ENCODE data around the gene CPXM1.

CPXM1 gene

DNA sequence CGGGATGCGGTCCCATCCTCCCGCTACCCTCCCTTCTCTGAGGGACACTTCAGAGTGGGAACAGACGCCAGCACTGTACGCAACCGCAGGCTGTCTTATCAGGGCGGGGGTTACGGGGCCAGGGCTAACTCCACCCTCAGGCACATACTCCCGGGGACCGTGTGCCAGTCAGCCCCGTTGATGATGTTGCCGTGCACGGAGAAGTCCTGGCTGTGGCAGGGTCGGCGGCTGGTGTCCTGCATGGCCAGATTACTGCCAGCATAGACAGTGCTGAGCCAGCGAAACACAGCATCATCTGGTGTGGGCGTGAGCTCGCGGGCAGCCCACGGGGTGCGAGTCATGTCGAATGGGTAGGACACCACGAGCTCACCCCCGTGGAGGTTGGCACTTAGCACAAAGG is 5.0 kb downstream of the CPXM1 start:
- TF ChIP-seq CTCF (IDR thresholded peaks at IDR 0.05; ENCODE audit: insufficient read depth, low read length, poor library complexity, severe bottlenecking) (no peak), EZH2phosphoT487 (conservative IDR thresholded peaks at IDR 0.05; ENCODE audit: low read length) (no peak)
- Histone ChIP-seq H2AFZ (ENCODE audit: low read depth, low read length, severe bottlenecking) (no peak overlapping the region), H3K9ac (ENCODE audit: low read length) (no peak overlapping the region), H3K36me3 (ENCODE audit: low read length) (no peaks in the 10 kb centered on the region), H3K4me3 (ENCODE audit: insufficient read depth, low read length, poor library complexity, severe bottlenecking) (no peak overlapping the region), H3K27ac (ENCODE audit: low read depth, low read length) (no peak overlapping the region), H3K27me3 (ENCODE audit: low read length) (no peaks in the 10 kb centered on the region), H3F3A (ENCODE audit: insufficient read depth) (no peaks in the 10 kb centered on the region), H3K9me2 (replicated peaks; ENCODE audit: insufficient read depth, low read length) (no peaks in the 10 kb centered on the region), H3K9me3 (ENCODE audit: insufficient read depth, low read length) (no peaks in the 10 kb centered on the region), H3K79me2 (ENCODE audit: insufficient read depth, low read length) (no peaks in the 10 kb centered on the region), H4K20me1 (ENCODE audit: low read depth, low read length) (no peaks in the 10 kb centered on the region), H3K4me2 (ENCODE audit: low read depth, low read length, poor library complexity, severe bottlenecking) (no peak overlapping the region)

- H3K9ac ChIP-seq (ENCODE audit: low read length): no peak overlapping the region
- no peaks in the 10 kb centered on the region for H3K9me3 ChIP-seq (ENCODE audit: insufficient read depth, low read length)
- no peak for TF ChIP-seq CTCF (IDR thresholded peaks at IDR 0.05; ENCODE audit: insufficient read depth, low read length, poor library complexity, severe bottlenecking)
- no peak for TF ChIP-seq EZH2phosphoT487 (conservative IDR thresholded peaks at IDR 0.05; ENCODE audit: low read length)
- no peaks in the 10 kb centered on the region for H3K36me3 ChIP-seq (ENCODE audit: low read length)
- H3K27ac ChIP-seq (ENCODE audit: low read depth, low read length): no peak overlapping the region
- H3K27me3 ChIP-seq (ENCODE audit: low read length): no peaks in the 10 kb centered on the region
- no peaks in the 10 kb centered on the region for H3K79me2 ChIP-seq (ENCODE audit: insufficient read depth, low read length)
- no peaks in the 10 kb centered on the region for H4K20me1 ChIP-seq (ENCODE audit: low read depth, low read length)
- H3K9me2 ChIP-seq (replicated peaks; ENCODE audit: insufficient read depth, low read length): no peaks in the 10 kb centered on the region
- H3K4me2 ChIP-seq (ENCODE audit: low read depth, low read length, poor library complexity, severe bottlenecking): no peak overlapping the region
- no peak overlapping the region for H2AFZ ChIP-seq (ENCODE audit: low read depth, low read length, severe bottlenecking)
- H3K4me3 ChIP-seq (ENCODE audit: insufficient read depth, low read length, poor library complexity, severe bottlenecking): no peak overlapping the region
- no peaks in the 10 kb centered on the region for H3F3A ChIP-seq (ENCODE audit: insufficient read depth)
Measured at GRCh38 chr20:2794866-2795447, 5.5 kb downstream of the CPXM1 start.

DNA sequence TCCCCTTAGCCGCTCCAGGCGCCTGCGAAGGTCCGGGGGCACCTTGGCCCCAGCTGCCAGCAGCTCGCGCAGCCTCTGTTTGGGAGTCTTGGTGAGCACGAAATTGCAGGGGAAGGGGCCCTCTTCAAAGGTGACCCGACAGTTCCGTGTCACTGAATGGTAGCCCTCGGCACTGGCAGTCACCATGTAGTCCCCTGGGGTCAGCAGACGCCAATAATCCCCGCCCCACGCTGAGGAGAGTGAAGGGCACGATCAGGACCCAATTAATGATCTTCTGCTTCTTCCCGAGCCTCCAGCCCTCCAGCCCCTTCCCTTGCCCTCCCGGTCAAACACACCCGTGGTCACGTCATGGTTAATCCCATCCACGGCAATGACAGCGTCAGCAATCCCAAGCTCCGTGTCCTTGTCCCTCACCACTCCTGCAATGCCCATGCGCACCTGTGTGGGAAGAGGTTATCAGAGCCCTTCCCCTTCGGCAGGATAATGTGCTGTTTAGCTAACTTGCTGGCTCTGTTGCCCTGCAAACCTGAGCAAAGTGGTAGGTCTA is 6.2 kb downstream of the CPXM1 start:
- no peaks in the 10 kb centered on the region for H3K9me3 ChIP-seq (ENCODE audit: insufficient read depth, low read length)
- H3K4me2 ChIP-seq (ENCODE audit: low read depth, low read length, poor library complexity, severe bottlenecking): no peak overlapping the region
- H3K36me3 ChIP-seq (ENCODE audit: low read length): no peaks in the 10 kb centered on the region
- H3K27ac ChIP-seq (ENCODE audit: low read depth, low read length): no peak overlapping the region
- no peak overlapping the region for H2AFZ ChIP-seq (ENCODE audit: low read depth, low read length, severe bottlenecking)
- no peaks in the 10 kb centered on the region for H3F3A ChIP-seq (ENCODE audit: insufficient read depth)
- H3K9me2 ChIP-seq (replicated peaks; ENCODE audit: insufficient read depth, low read length): no peaks in the 10 kb centered on the region
- H3K4me3 ChIP-seq (ENCODE audit: insufficient read depth, low read length, poor library complexity, severe bottlenecking): no peak overlapping the region
- TF ChIP-seq CTCF (IDR thresholded peaks at IDR 0.05; ENCODE audit: insufficient read depth, low read length, poor library complexity, severe bottlenecking) (no peak), EZH2phosphoT487 (conservative IDR thresholded peaks at IDR 0.05; ENCODE audit: low read length) (no peak)
- H4K20me1 ChIP-seq (ENCODE audit: low read depth, low read length): no peaks in the 10 kb centered on the region
- H3K79me2 ChIP-seq (ENCODE audit: insufficient read depth, low read length): no peaks in the 10 kb centered on the region
- H3K9ac ChIP-seq (ENCODE audit: low read length): no peak overlapping the region
- no peaks in the 10 kb centered on the region for H3K27me3 ChIP-seq (ENCODE audit: low read length)
